GM06990 (cell line): ENCODE measurements around the gene EVC.

Experiments
- DNase-seq: peaks from one replicate; pipeline ENCODE4 v3.0.0-alpha.2; 2011; ENCODE audit not compliant: insufficient read length; ENCODE audit errors: extremely low read depth
- H3K27me3 ChIP-seq: replicated peaks from 2 replicates; pipeline ENCODE4 v1.6.0; 2011; ENCODE audit warnings: low read length; ENCODE audit not compliant: control insufficient read depth, insufficient read depth
- H3K36me3 ChIP-seq: 2 replicates; pipeline ENCODE4 v1.5.1; 2011; ENCODE audit warnings: low read length; ENCODE audit not compliant: control insufficient read depth, insufficient read depth
- H3K4me3 ChIP-seq: replicated peaks from 2 replicates; pipeline ENCODE4 v1.5.1; 2011; ENCODE audit warnings: low read depth, mild to moderate bottlenecking, control low read depth, low read length
- TF ChIP-seq, protein P1 (sequence below): IDR thresholded peaks from 2 replicates; pipeline ENCODE4 v1.5.1; 2011; ENCODE audit warnings: low read length, control low read depth, mild to moderate bottlenecking, inconsistent platforms; ENCODE audit not compliant: insufficient read depth, poor library complexity, severe bottlenecking

Gene EVC

DNA sequence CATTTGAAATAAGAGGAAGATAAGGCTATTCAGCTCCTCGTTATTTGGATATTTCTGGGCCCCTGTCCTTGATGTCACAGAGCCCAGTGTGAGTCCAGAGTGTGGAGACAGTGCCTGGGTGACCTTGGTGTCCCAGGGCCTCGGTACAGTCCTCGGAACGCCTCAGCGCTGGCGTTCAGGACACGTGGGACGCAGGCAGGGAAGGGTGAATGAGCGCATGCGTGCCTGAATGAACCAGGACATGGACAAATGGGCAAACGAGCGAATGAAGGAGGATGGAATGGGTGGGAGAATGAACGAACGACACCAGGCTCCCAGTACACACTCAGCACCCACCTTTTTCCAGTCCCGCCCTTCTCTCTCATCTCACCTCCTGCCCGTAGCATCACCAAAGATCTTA is 44.2 kb downstream of the EVC start:
- DNase-seq, result no peak
- H3K27me3 ChIP-seq, result no peaks in the 10 kb centered on the region
- no peak overlapping the region for H3K4me3 ChIP-seq
- peaks cover 21% of the 10 kb centered on the region for H3K36me3 ChIP-seq
- TF ChIP-seq, protein P1, sequence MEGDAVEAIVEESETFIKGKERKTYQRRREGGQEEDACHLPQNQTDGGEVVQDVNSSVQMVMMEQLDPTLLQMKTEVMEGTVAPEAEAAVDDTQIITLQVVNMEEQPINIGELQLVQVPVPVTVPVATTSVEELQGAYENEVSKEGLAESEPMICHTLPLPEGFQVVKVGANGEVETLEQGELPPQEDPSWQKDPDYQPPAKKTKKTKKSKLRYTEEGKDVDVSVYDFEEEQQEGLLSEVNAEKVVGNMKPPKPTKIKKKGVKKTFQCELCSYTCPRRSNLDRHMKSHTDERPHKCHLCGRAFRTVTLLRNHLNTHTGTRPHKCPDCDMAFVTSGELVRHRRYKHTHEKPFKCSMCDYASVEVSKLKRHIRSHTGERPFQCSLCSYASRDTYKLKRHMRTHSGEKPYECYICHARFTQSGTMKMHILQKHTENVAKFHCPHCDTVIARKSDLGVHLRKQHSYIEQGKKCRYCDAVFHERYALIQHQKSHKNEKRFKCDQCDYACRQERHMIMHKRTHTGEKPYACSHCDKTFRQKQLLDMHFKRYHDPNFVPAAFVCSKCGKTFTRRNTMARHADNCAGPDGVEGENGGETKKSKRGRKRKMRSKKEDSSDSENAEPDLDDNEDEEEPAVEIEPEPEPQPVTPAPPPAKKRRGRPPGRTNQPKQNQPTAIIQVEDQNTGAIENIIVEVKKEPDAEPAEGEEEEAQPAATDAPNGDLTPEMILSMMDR, result no peak

DNA sequence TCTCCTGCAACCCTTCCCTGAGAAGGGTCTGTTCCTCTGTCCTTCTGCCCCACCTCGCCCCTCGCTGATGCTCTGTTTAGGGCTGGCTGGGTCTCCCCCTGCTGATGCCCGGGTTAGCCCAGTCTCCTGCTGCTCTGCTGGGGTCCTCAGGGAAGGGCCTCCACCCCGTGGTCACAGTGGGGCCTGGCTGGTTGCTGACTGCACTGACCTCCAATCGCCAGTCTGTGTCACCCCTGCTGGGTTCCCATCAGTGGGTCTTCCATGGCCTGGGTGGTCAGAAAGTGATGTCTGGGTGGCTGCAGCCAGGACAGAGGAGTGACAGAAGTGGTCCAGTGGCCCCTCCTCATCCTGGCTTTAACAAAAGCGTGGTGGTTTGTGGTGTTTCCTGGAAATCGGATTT is 44.7 kb downstream of the EVC start:
- H3K36me3 ChIP-seq, result peaks cover 21% of the 10 kb centered on the region
- H3K4me3 ChIP-seq, result no peak overlapping the region
- TF ChIP-seq, protein P1, result no peak
- DNase-seq, result no peak
- no peaks in the 10 kb centered on the region for H3K27me3 ChIP-seq

DNA sequence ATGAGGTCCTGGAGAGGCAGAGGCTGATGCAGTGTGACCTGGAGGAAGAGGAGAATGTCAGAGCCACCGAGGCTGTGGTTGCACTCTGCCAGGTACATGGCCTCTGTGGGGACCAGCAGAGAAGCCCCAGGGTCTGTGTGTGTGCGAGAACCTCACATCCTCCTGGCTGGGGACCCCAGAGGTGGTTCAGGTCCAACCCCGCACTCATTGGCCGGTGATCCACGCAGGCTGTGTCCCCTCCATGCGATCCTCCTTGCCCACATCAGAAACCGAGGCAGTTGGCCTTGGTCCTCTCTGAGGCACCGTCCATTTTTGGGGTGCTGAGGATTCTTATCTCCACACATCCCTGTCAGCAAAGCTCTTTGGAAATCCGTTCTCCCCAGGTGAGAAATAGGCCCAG is 45.3 kb downstream of the EVC start:
- no peaks in the 10 kb centered on the region for H3K27me3 ChIP-seq

DNA sequence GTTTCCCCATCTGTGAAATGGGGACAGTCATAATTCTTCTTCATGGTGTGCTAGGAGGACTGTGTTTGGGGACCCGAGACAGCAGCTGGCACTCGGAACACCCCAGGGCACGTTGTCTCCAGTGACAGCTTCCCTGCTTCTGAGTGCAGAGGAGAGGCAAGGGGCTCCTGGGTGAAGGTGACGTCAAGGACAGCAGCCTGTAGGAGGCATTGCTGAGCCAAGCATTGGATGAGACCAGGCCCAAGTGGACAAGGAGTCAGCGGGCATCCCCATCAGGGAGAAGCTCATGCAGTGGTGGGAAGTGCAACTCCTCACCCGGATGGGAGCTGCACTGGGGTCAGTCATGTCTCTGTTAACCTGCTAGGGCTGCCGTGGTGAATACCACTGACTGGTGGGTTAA is 46.1 kb downstream of the EVC start:
- DNase-seq, result no peak
- peaks cover 21% of the 10 kb centered on the region for H3K36me3 ChIP-seq
- no peak overlapping the region for H3K4me3 ChIP-seq
- TF ChIP-seq, protein P1, result no peak
- no peaks in the 10 kb centered on the region for H3K27me3 ChIP-seq

More for the DNA sequence above, 45.3 kb downstream of the EVC start:
- no peak overlapping the region for H3K4me3 ChIP-seq
- TF ChIP-seq, protein P1, result no peak
- no peak for DNase-seq
- peaks cover 21% of the 10 kb centered on the region for H3K36me3 ChIP-seq

DNA sequence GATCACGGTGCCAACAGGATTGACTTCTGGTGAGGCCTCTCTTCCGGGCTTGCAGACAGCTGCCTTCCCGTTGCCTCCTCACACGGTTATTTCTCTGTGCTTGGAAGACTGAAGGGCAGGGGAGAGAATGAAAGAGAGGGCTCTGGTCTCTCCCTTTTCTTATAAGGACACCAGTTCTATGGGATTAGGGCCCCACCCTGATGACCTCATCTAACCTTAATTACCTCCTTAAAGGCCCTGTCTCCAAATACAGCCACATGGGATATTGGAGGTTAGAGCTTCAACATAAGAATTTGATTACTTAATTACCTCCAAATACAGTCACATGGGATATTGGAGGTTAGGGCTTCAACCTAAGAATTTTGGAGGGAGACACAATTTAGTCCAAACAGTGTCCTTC is 46.5 kb downstream of the EVC start:
- Histone ChIP-seq H3K27me3 (no peaks in the 10 kb centered on the region), H3K4me3 (no peak overlapping the region), H3K36me3 (peaks cover 21% of the 10 kb centered on the region)
- DNase-seq, result no peak
- TF ChIP-seq, protein P1, result no peak

DNA sequence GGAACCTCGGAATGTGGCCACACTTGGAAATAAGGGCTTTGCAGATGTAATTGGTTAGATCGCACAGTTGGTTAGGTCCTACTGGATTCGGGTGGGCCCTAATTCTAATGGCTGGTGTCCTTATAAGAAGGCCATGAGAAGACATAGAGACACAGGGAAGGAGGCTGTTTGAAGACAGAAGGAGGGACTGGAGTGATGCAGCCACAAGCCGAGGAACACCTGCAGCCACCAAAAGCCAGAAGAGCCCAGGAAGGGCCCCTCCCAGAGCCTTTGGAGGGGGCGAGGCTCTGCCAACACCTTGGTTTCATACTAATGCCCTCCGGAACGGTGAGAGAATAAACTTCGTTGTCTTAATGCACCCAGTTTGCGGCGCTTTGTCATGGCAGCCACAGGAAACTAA is 47.0 kb downstream of the EVC start:
- H3K27me3 ChIP-seq, result no peaks in the 10 kb centered on the region
- no peak for DNase-seq
- TF ChIP-seq, protein P1, result no peak
- no peak overlapping the region for H3K4me3 ChIP-seq
- peaks cover 21% of the 10 kb centered on the region for H3K36me3 ChIP-seq
